ENCODE measurements around the gene LRRC1.

Gene LRRC1

GRCh38 chr6:53828966-53829697 lies 34.3 kb downstream of the LRRC1 start:
- ATAC-seq (replicated peaks): no peak
- Mint-ChIP-seq H3K4me3 (no peak overlapping the region), H3K36me3 (ENCODE audit: insufficient read depth) (no peaks in the 10 kb centered on the region), H3K27ac (no peak overlapping the region), H3K27me3 (no peaks in the 10 kb centered on the region), H3K9me3 (no peaks in the 10 kb centered on the region), H3K4me1 (ENCODE audit: low read depth in 2 of 2) (peaks cover 14 to 19% of the 10 kb centered on the region in 2 donors)
- no peak for DNase-seq

- H3K36me3 Mint-ChIP-seq (ENCODE audit: insufficient read depth): no peaks in the 10 kb centered on the region
- no peaks in the 10 kb centered on the region for H3K27me3 Mint-ChIP-seq
- DNase-seq (no peak), ATAC-seq (replicated peaks) (no peak)
- no peaks in the 10 kb centered on the region for H3K9me3 Mint-ChIP-seq
- no peak overlapping the region for H3K4me3 Mint-ChIP-seq
- peaks cover 14 to 19% of the 10 kb centered on the region in 2 donors for H3K4me1 Mint-ChIP-seq (ENCODE audit: low read depth in 2 of 2)
- H3K27ac Mint-ChIP-seq: no peak overlapping the region
Observed at GRCh38 chr6:53829698-53830221, 35.0 kb downstream of the LRRC1 start.

- Mint-ChIP-seq H3K27ac (no peak overlapping the region), H3K4me3 (no peak overlapping the region), H3K27me3 (no peaks in the 10 kb centered on the region), H3K36me3 (ENCODE audit: insufficient read depth) (no peaks in the 10 kb centered on the region), H3K4me1 (ENCODE audit: low read depth in 2 of 2) (peaks cover 14 to 19% of the 10 kb centered on the region in 2 donors), H3K9me3 (no peaks in the 10 kb centered on the region)
- ATAC-seq (replicated peaks) (no peak), DNase-seq (no peak)
Observed at GRCh38 chr6:53830366-53830765, 35.6 kb downstream of the LRRC1 start.

- ATAC-seq (replicated peaks): no peak
- no peaks in the 10 kb centered on the region for H3K36me3 Mint-ChIP-seq (ENCODE audit: insufficient read depth)
- no peak for DNase-seq
- H3K27me3 Mint-ChIP-seq: no peaks in the 10 kb centered on the region
- no peaks in the 10 kb centered on the region for H3K9me3 Mint-ChIP-seq
- H3K4me3 Mint-ChIP-seq: no peak overlapping the region
- no peak overlapping the region for H3K27ac Mint-ChIP-seq
- peaks cover 9 to 17% of the 10 kb centered on the region in 2 donors for H3K4me1 Mint-ChIP-seq (ENCODE audit: low read depth in 2 of 2)
Observed at GRCh38 chr6:53831081-53831869, 36.5 kb downstream of the LRRC1 start.

DNA sequence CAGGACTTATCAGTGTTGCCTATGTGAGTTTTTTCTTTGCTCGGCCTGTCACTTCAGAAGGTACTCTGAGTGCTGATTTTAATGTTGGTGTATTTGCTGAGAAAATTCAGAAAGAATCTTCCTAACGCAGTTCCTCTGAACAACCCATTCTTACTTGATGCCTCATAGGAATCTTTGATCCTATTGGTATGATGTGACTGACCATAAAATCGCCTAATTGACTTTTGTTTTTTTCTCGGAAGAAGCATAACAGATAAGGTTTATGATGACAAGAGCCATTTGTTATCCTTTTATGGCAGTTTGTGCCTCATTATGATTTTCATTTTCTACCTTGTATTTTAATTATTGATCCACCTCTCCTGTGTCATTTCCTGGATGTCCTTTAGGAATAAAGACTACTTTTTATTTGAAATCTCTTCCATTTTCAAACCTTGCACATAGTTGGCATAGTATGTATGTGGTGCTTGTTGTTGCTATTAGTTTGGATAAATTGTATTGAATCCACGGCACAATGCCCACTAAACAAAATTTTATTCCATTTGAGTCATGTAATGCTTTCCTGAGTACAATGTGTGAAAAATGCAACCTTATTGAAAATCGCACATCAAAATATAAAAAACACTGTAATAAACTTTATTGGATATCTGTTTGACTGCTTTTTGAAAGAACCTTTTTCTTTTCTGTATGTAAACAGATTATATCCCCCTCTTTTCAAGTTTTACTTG lies 37.3 kb downstream of the LRRC1 start:
- no peak for DNase-seq
- ATAC-seq (replicated peaks): no peak

GRCh38 chr6:53833155-53833554 lies 38.4 kb downstream of the LRRC1 start:
- no peak overlapping the region for H3K4me3 Mint-ChIP-seq
- no peaks in the 10 kb centered on the region for H3K9me3 Mint-ChIP-seq
- H3K4me1 Mint-ChIP-seq (ENCODE audit: low read depth in 2 of 2): peaks cover 6 to 12% of the 10 kb centered on the region in 2 donors
- ATAC-seq (replicated peaks): no peak
- no peaks in the 10 kb centered on the region for H3K36me3 Mint-ChIP-seq (ENCODE audit: insufficient read depth)
- no peaks in the 10 kb centered on the region for H3K27me3 Mint-ChIP-seq
- DNase-seq: no peak
- no peak overlapping the region for H3K27ac Mint-ChIP-seq

More for the DNA sequence above, 37.3 kb downstream of the LRRC1 start:
- no peaks in the 10 kb centered on the region for H3K36me3 Mint-ChIP-seq (ENCODE audit: insufficient read depth)
- no peaks in the 10 kb centered on the region for H3K27me3 Mint-ChIP-seq
- no peaks in the 10 kb centered on the region for H3K9me3 Mint-ChIP-seq
- no peak overlapping the region for H3K27ac Mint-ChIP-seq
- no peak overlapping the region for H3K4me3 Mint-ChIP-seq
- H3K4me1 Mint-ChIP-seq (ENCODE audit: low read depth in 2 of 2): peaks cover 8 to 17% of the 10 kb centered on the region in 2 donors

DNA sequence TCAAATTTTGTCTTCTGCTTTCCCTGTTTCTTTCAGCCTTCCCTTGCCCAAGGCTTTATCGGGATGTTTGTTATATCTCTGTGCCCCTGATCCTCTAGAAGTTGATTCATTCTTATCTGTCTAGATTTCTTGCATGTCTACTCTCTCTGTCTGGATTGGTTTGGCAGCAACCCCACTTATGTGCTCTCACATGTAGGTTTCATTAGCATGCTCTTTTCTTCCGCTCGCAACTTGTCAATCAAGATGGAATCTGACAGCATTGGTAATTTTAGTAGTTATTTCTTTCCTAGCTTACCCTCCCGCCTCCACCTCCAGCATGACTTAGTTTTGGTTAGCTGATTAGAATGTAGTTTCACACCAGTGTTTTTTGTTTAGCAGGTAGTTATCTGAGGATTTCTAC lies 39.3 kb downstream of the LRRC1 start:
- H3K9me3 Mint-ChIP-seq: no peaks in the 10 kb centered on the region
- H3K27ac Mint-ChIP-seq: no peak overlapping the region
- H3K27me3 Mint-ChIP-seq: no peaks in the 10 kb centered on the region
- ATAC-seq (replicated peaks): no peak
- H3K36me3 Mint-ChIP-seq (ENCODE audit: insufficient read depth): no peaks in the 10 kb centered on the region
- peaks cover 6 to 7% of the 10 kb centered on the region in 2 donors for H3K4me1 Mint-ChIP-seq (ENCODE audit: low read depth in 2 of 2)
- no peak overlapping the region for H3K4me3 Mint-ChIP-seq
- DNase-seq: no peak

DNA sequence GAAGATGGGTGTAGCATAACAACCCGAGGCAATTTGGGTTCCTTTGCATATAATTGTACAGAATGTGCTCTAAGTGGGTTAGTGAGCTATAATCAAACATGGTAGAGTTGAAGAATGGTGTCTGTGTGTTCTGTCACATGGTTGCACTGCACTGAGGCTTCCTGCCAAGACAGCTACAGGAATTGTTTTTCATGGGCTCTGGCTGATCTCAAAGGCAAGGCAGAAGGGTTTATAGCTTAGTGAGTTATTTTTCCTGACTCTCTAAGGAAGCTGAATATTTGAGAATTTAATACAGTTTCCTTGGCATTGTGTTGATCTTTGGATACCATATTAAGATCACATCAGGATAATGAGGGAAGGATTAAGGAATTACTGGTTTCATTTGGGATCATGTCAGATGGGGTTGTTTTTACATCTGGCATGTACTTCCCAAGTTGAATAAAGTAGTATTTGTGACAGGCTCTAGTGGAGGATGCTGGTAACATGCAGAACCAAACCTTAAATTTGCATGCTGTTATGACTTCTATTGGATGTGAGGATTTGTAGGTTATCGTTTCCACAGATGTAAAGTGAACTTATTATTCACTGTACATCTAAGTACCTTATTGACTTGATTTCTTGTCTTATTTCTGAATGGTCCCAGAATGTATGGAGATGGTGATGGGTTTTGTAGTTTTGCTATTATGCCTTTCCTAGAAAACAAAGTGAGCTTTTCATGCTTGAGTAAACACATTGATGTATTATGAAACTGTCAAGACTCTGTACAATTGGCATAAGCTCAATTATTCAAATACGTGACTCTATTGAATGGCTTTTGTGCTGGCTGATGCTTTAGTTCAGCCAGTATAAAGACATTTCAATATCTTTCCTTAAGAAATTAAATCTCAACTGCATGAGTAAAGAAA lies 43.3 kb downstream of the LRRC1 start:
- Mint-ChIP-seq H3K4me3 (no peak overlapping the region), H3K9me3 (no peaks in the 10 kb centered on the region), H3K36me3 (ENCODE audit: insufficient read depth) (no peaks in the 10 kb centered on the region), H3K4me1 (ENCODE audit: low read depth in 2 of 2) (peaks cover 0 to 5% of the 10 kb centered on the region in 2 donors), H3K27me3 (no peaks in the 10 kb centered on the region), H3K27ac (no peak overlapping the region)
- DNase-seq: no peak
- no peak for ATAC-seq (replicated peaks)

- Mint-ChIP-seq H3K36me3 (ENCODE audit: insufficient read depth) (no peaks in the 10 kb centered on the region), H3K27me3 (no peaks in the 10 kb centered on the region), H3K4me1 (ENCODE audit: low read depth in 2 of 2) (peaks cover 0 to 4% of the 10 kb centered on the region in 2 donors), H3K4me3 (no peak overlapping the region), H3K27ac (no peak overlapping the region), H3K9me3 (no peaks in the 10 kb centered on the region)
- ATAC-seq (replicated peaks) (no peak), DNase-seq (no peak)
Observed at GRCh38 chr6:53840027-53840426, 45.2 kb downstream of the LRRC1 start.

DNA sequence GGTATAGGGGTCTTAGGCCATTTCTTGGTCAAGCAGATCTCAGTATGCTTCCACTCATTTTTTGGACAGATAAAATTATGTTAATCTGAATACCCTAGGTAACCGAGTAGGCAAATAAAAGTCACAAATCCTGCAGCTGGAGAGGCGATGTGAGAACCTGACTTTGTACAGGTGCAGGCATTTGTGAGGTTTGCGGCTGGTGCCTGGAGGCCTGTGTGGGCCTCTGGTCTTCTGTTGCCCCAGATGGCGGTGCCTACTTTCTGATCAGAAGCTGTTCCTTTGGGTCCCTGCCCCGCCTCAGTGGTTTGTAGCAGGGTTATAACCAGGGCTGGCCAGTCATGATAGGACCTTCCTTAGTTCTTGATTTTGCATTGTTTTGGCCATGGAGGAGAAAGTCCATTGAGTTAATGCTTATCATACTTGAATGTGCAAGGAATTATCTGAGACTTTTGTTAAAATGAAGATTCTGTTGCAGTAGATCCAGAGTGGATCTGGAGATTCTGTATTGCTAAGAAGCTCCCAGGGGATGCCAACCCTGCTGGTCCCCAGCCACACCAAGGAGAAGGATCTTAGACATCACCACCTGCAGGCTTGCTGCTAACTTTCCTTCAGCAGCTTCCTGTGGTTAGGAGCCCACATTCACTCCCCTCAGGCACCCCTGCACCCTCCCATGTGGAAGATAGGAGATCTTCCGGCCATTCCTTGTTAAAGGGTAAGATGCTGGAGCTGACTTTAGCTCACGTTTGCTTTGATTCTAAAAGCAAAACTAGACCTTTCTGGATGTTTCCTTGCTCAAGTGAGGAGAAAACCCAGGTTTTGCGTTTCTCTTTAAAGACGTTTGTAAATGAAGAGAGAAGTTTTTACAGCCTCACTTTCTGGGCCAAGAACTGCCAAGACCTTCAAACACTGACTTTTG lies 50.7 kb downstream of the LRRC1 start:
- H3K4me1 Mint-ChIP-seq (ENCODE audit: low read depth in 2 of 2): no peaks in the 10 kb centered on the region
- DNase-seq (no peak), ATAC-seq (replicated peaks) (no peak)
- H3K27me3 Mint-ChIP-seq: no peaks in the 10 kb centered on the region
- H3K4me3 Mint-ChIP-seq: no peak overlapping the region
- no peaks in the 10 kb centered on the region for H3K9me3 Mint-ChIP-seq
- H3K36me3 Mint-ChIP-seq (ENCODE audit: insufficient read depth): no peaks in the 10 kb centered on the region
- H3K27ac Mint-ChIP-seq: no peak overlapping the region

GRCh38 chr6:53846250-53846649 lies 51.4 kb downstream of the LRRC1 start:
- DNase-seq (no peak), ATAC-seq (replicated peaks) (no peak)
- H3K9me3 Mint-ChIP-seq: no peaks in the 10 kb centered on the region
- no peak overlapping the region for H3K4me3 Mint-ChIP-seq
- H3K27me3 Mint-ChIP-seq: no peaks in the 10 kb centered on the region
- H3K27ac Mint-ChIP-seq: no peak overlapping the region
- H3K4me1 Mint-ChIP-seq (ENCODE audit: low read depth in 2 of 2): no peaks in the 10 kb centered on the region
- no peaks in the 10 kb centered on the region for H3K36me3 Mint-ChIP-seq (ENCODE audit: insufficient read depth)

- Mint-ChIP-seq H3K4me3 (no peak overlapping the region), H3K27ac (no peak overlapping the region), H3K36me3 (ENCODE audit: insufficient read depth) (no peaks in the 10 kb centered on the region), H3K4me1 (ENCODE audit: low read depth in 2 of 2) (no peaks in the 10 kb centered on the region), H3K9me3 (no peaks in the 10 kb centered on the region), H3K27me3 (no peaks in the 10 kb centered on the region)
- no peak for DNase-seq
- ATAC-seq (replicated peaks): no peak
Observed at GRCh38 chr6:53847796-53848314, 53.0 kb downstream of the LRRC1 start.

All from effector memory CD8-positive, alpha-beta T cell (primary cell).